Heart right ventricle (tissue), 16 donors: ENCODE results near the gene HPS1. TPM values are rescaled to one million over a fixed set of nuclear protein-coding genes. Genes with fewer than 3 reads are reported as not detected.

Experiments
- ATAC-seq, 8 donors: fragments of 200-7000 bp; cut with Tn5 transposase; one replicate each; pipeline ENCODE4 v1.9.1; 2020; ENCODE audit warnings: mild to moderate bottlenecking in 8 of 8, moderate library complexity in 8 of 8, moderate number of reproducible peaks in 1 of 8
- DNase-seq, 2 donors: peaks; one replicate each; pipeline ENCODE4 v3.0.0-alpha.2; 2020
- H3K27ac ChIP-seq, 10 donors: fragments of 200-600 bp; sonication (generic) in 2 of 10; one replicate each; pipeline versions ENCODE4 v1.5.0 to v1.8.0; 2020 to 2022; ENCODE audit warnings: mild to moderate bottlenecking in 3 of 10
- H3K27me3 ChIP-seq, 7 donors: fragments of 200-600 bp; one replicate each; pipeline ENCODE4 v1.8.0; 2021 to 2022; ENCODE audit warnings: mild to moderate bottlenecking in 2 of 7
- H3K36me3 ChIP-seq, 9 donors: fragments of 200-600 bp; sonication (generic) in 1 of 9; one replicate each; pipeline versions ENCODE4 v1.5.0 to v1.8.0; 2020 to 2022; ENCODE audit warnings: mild to moderate bottlenecking in 2 of 9
- H3K4me1 ChIP-seq, 9 donors: fragments of 200-600 bp; sonication (generic) in 1 of 9; one replicate each; pipeline versions ENCODE4 v1.5.0 to v1.8.0; 2020 to 2022; ENCODE audit warnings: mild to moderate bottlenecking in 4 of 9
- H3K4me3 ChIP-seq, 10 donors: fragments of 200-600 bp; sonication (generic) in 2 of 10; one replicate each; pipeline versions ENCODE4 v1.5.0 to v1.8.0; 2020 to 2022; ENCODE audit warnings: mild to moderate bottlenecking in 7 of 10, moderate library complexity in 2 of 10
- H3K9me3 ChIP-seq, 11 donors: fragments of 200-600 bp in 10 of 11; sonication (generic) in 2 of 11; one replicate each; pipeline versions ENCODE4 v1.5.0 to v1.8.0; 2013 to 2022; ENCODE audit warnings: mild to moderate bottlenecking in 2 of 11, control low read depth in 1 of 11, moderate library complexity in 1 of 11
- CTCF ChIP-seq, 9 donors: fragments of 200-600 bp; sonication (generic) in 2 of 9; IDR thresholded peaks; one replicate each; pipeline versions ENCODE4 v1.5.0 to v1.8.0; 2021 to 2022; ENCODE audit warnings: antibody characterized with exemption in 9 of 9, mild to moderate bottlenecking in 5 of 9, moderate library complexity in 1 of 9
- WGBS, 2 donors: extraction: QIAGEN DNeasy Blood & Tissue Kit; methylation state at CpG; one replicate each; pipeline ENCODE4 v1.1.7; 2013; ENCODE audit warnings: inconsistent platforms in 1 of 2; 5-methylcytosine and 5-hydroxymethylcytosine counted together
- intact Hi-C, 10 donors: fragments of 100-400 bp; cut with DNase I; formaldehyde crosslinking; loops; one replicate each; pipeline versions ENCODE4 v1.11.1 to v1.14.2; 2022
- polyA plus RNA-seq, 2 donors: library from polyadenylated mRNA; stranded (reverse); fragments of 200-250 nt; gene quantifications; one replicate each; pipeline ENCODE4 v1.2.3, GENCODE V29; 2013
- total RNA-seq, 10 donors: library from RNA; stranded (reverse); fragmentation: NEBNext Ultra II Directional in 3 of 10; extraction: Animal tissue kit (Norgen Biotek cat#: 25700) in 3 of 10; gene quantifications; one replicate each; pipeline versions ENCODE4 v1.2.1 to v1.2.4, GENCODE V29; 2021 to 2023
- donor health status: Arrhythmogenic right ventricular cardiomyopathy.
- donor health status: ischemic (EF 13 %, LVEDD 7.1; RV severe dilation, severe dysfunction).
- donor health status: healthy with polysubstance abuse.
- donor health status: DM: no; HTN: yes; CAD: no.
- donor health status: DM: no; HTN: no; CAD: no.
- donor health status: ischemic (EF 25% LVEDD 6.9; RV normal size, moderate dysfunction).
- donor health status: ischemic (EF 25% LVEDD 5.7; RV mildly dilated, moderate dysfunction).
- donor health status: healthy.
- donor health status: DM: yes; HTN: yes; CAD: no.
- donor health status: Ischemic cardiomyopathy.
- donor health status: ischemic (EF 35%, LVEDD 5.7; RV mildly dilated, moderate dysfunction).
- donor health status: nonischemic (EF 11% LVEDD 7.7; RV severe dilation, severe dysfunction).
- donor health status: DM: yes; HTN: yes; CAD: no.
- donor health status: PGD.
- donor health status: ischemic (EF 29% LVEDD 5.4; RV normal size, mild dysfunction).
- donor health status: nonischemic (EF 23%, LVEDD 6.1; RV moderate dilation, normal function).

Gene HPS1
- total and polyA plus RNA-seq, 12 donors = 21.2 to 54.3 (median 33.4) TPM

- Histone ChIP-seq H3K4me1 (peaks cover 0 to 7% (median 0%) of the 10 kb centered on the region in 9 donors), H3K9me3 (no peaks in the 10 kb centered on the region), H3K4me3 (no peak overlapping the region), H3K27me3 (no peaks in the 10 kb centered on the region), H3K27ac (no peak overlapping the region), H3K36me3 (peaks cover 0 to 24% (median 0%) of the 10 kb centered on the region in 9 donors)
- no peak for TF ChIP-seq CTCF (IDR thresholded peaks at IDR 0.05)
- peak in 1 of 8 donors; percentile 11 for ATAC-seq
- no peak for DNase-seq
- intact Hi-C loops = no loop called here
- 81 to 90% methylated on average over 12 of the region's 12 CpGs for WGBS, 2 donors
Measured at GRCh38 chr10:98405422-98405821, 41.3 kb downstream of the HPS1 start.

- Histone ChIP-seq H3K36me3 (peaks cover 0 to 24% (median 0%) of the 10 kb centered on the region in 9 donors), H3K4me1 (peaks cover 0 to 7% (median 0%) of the 10 kb centered on the region in 9 donors), H3K27ac (no peak overlapping the region), H3K4me3 (no peak overlapping the region), H3K27me3 (no peaks in the 10 kb centered on the region), H3K9me3 (no peaks in the 10 kb centered on the region)
- WGBS, 2 donors = 71 to 75% methylated on average over 8 of the region's 8 CpGs
- ATAC-seq (peak in 3 of 8 donors; percentile 7 to 36 (median 18)), DNase-seq (no peak)
- TF ChIP-seq CTCF (IDR thresholded peaks at IDR 0.05) = no peak
- intact Hi-C loops = no loop called here
Measured at GRCh38 chr10:98404571-98405359, 42.0 kb downstream of the HPS1 start.

- Histone ChIP-seq H3K36me3 (peaks cover 0 to 30% (median 0%) of the 10 kb centered on the region in 9 donors), H3K4me1 (peaks cover 0 to 7% (median 0%) of the 10 kb centered on the region in 9 donors), H3K4me3 (no peak overlapping the region), H3K27me3 (no peaks in the 10 kb centered on the region), H3K9me3 (no peaks in the 10 kb centered on the region), H3K27ac (no peak overlapping the region)
- TF ChIP-seq CTCF (IDR thresholded peaks at IDR 0.05) = no peak
- intact Hi-C loops = no loop called here
- WGBS, 2 donors = 86 to 95% methylated on average over 7 of the region's 7 CpGs
- ATAC-seq = no peak
- DNase-seq = no peak
Measured at GRCh38 chr10:98403812-98404504, 42.8 kb downstream of the HPS1 start.

- ATAC-seq (no peak), DNase-seq (no peak)
- peaks cover 0 to 39% (median 0%) of the 10 kb centered on the region in 9 donors for H3K36me3 ChIP-seq
- TF ChIP-seq CTCF (IDR thresholded peaks at IDR 0.05) = no peak
- intact Hi-C loops = no loop called here
- H3K9me3 ChIP-seq = no peaks in the 10 kb centered on the region
- H3K4me1 ChIP-seq = peaks cover 0 to 7% (median 0%) of the 10 kb centered on the region in 9 donors
- H3K4me3 ChIP-seq = no peak overlapping the region
- H3K27me3 ChIP-seq = no peaks in the 10 kb centered on the region
- H3K27ac ChIP-seq = no peak overlapping the region
- 98% methylated on average over 23 of the region's 23 CpGs for WGBS, 2 donors
Measured at GRCh38 chr10:98402931-98403718, 43.6 kb downstream of the HPS1 start.
